ENCODE results near the gene DHX35.
A peak's percentile ranks its signal among the peaks of the same experiment; 100 is the strongest.
"Not testable (repeated sequence)": the region's sequence is repeated elsewhere in the genome, so short reads cannot be mapped to it uniquely, and the experiment has no call there.

Gene DHX35

GRCh38 chr20:38941726-38942389 lies 20.3 kb upstream of the DHX35 start:
- no peak for FAIRE-seq
- no peak for DNase-seq (ENCODE audit: low spot score)

DNA sequence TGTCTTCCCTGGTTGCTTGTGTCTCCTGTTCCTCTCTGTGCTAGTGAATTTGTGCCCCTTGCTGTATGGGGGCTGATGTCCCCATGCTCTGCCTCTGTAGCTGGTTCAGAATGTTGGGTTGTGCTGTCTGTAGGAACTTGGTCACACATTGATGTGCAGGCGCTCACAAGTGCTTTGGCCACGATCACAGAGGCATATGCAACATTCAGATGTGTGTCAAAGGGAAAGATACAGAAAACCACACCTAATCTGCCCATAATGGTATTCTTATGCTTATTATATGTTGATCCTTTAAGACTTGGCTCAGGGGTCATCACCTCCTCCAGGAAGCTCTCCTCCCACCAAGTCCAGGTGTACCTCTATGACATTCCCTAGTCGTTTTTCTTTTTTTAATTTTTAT lies 17.1 kb upstream of the DHX35 start:
- FAIRE-seq, result no peak

DNA sequence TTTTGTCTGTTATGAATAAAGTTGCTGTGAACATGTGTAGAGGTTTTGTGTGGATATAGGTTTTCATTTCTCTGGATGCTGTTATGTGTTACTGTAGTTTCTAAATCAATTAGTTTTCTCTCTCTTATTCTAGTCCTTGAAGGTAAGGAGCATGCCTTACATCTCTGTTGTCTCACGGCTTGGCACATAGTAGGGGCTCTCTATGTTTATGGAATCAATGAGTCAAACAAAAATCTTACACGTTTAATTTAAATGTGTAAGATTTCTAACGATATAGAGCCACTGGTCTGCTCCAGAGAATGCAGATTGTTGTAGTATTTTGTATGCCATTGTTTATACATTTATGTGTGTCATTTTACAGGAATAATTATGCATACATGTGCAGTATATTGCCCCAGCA lies 15.3 kb upstream of the DHX35 start:
- DNase-seq (ENCODE audit: low spot score), result no peak
- no peak for FAIRE-seq

More for the DNA sequence above, 17.1 kb upstream of the DHX35 start:
- DNase-seq (ENCODE audit: low spot score), result no peak

DNA sequence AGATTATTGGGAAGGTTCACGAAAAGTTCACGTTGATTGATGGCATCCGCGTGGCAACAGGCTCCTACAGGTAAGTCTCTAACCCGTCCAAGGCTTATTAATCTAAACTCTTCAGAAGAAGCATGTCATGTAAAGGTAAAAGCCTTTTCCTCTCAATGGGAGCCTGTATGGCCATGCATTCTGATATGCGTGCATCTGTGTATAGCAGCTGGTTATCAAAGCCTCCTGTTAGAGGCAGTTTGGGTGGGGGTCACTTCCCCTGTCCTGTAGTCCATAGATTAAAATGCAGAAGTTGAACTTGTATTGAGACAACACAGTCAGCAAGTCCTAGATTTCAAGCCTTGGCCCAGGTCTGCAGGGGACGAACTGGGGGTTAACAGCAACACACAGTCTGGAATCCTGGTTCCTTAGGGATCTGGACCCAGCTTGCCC lies 14.2 kb upstream of the DHX35 start:
- DNase-seq (ENCODE audit: low spot score) (no peak), FAIRE-seq (no peak)

GRCh38 chr20:38950254-38950653 lies 11.9 kb upstream of the DHX35 start:
- FAIRE-seq (no peak), DNase-seq (ENCODE audit: low spot score) (no peak)

- DNase-seq (ENCODE audit: low spot score), result no peak
- FAIRE-seq, result no peak
These were observed 10.5 kb upstream of the DHX35 start for GRCh38 chr20:38951611-38952010.

GRCh38 chr20:38952153-38952552 lies 10.0 kb upstream of the DHX35 start:
- no peak for DNase-seq (ENCODE audit: low spot score)

GRCh38 chr20:38953630-38954340 lies 8.4 kb upstream of the DHX35 start:
- FAIRE-seq, result no peak
- no peak for DNase-seq (ENCODE audit: low spot score)

More at GRCh38 chr20:38952153-38952552, 10.0 kb upstream of the DHX35 start:
- FAIRE-seq, result no peak

DNA sequence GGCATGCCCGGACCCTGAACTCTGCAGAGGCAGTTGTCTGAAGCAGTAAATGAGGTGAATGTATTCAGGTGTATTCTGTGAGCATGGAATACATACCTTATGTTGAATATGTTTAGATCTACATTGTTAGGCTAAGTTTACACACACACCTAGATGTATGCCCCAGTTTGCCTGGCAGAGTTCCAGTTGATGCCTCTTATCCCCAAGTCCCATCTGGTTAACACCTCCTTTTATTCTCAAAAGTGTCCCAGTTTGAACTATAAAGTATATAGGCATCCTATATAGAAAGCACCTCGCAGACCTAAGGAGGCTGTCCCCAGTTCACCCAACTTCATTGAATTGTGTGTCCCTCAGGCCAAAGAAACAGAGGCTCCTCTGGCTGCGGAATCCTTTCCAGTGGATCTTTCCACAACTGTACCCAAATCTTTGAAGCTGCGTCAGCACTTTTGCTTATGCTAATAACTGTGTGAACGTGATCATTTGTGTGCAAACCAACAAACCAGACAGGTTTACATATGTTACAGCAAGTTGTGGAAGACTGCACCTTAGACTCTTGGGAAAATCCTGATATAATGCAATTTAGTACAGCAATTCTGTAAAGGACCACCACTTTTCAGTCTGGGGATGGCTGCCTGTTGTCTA lies 4.8 kb upstream of the DHX35 start:
- FAIRE-seq (no peak), DNase-seq (ENCODE audit: low spot score) (no peak)

DNA sequence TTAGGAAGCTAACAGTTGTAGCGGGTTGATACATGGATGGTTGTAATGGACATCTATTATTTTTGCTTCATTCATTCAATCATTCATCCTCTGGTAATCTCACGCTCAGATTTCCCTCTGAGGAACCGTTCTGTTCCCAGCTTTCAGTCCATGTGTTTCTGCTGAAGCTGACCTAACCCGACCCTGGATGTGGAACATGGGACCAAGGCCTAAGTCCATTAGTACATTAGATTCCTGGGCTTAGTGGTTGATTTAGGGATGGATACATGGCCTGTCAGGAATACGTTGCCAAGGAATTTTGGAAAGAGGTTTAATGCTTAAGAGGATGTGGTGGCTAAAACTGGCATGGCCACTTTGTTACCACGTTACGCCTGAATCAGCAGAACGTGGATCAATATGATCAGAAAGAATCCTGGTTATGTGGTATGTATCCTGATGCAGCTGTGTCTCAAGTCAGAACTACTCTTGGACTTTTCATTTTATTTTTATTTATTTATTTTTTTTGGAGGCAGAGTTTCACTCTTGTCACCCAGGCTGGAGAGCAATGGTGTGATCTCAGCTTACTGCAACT lies 4.1 kb upstream of the DHX35 start:
- FAIRE-seq, result no peak
- DNase-seq (ENCODE audit: low spot score), result no peak

DNA sequence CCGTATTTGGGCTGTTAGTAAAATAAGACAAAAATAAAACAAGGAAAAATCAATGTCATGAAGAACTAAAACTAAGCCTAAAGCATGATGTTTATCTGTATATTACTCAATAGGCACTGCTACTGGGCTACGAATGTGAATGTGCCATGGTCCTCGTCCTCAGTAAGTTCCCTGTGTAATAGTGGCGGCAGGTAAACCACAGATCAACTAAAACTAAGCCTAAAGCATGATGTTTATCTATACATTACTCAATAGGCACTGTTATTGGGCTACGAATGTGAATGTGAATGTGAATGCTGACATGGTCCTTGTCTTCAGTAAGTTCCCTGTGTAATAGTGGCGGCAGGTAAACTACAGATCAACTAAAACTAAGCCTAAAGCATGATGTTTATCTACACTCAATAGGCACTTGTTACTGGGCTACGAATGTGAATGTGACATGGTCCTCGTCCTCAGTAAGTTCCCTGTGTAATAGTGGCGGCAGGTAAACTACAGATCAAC lies 1.9 kb upstream of the DHX35 start:
- FAIRE-seq; DNase-seq (ENCODE audit: low spot score): not testable (repeated sequence)

- FAIRE-seq (no peak), DNase-seq (ENCODE audit: low spot score) (peak; percentile 21)
These were observed 557 bp upstream of the DHX35 start for GRCh38 chr20:38961530-38962043.

GRCh38 chr20:38962928-38963401 lies 821 bp downstream of the DHX35 start:
- DNase-seq (ENCODE audit: low spot score), result no peak
- no peak for FAIRE-seq

GRCh38 chr20:38963745-38964144 lies 1.6 kb downstream of the DHX35 start:
- DNase-seq (ENCODE audit: low spot score) (no peak), FAIRE-seq (no peak)

DNA sequence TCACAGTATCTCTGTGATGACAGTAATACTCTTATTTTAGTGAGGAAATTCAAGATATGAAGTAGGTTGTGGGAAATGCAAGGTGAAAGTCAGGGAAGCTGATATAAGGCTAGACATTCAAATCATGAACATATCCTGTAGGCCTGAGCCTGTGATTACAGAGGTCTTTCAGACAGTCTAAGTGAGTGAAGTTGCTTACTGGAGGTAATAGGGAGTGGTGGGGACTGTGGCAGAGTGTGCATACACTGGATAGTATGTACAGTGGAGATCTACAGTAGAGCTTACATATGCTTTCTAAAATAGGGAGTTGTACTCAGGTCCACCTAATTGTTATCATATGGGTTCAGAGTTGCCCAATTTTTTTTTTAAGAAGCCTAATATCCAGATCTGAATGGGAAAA lies 3.1 kb downstream of the DHX35 start:
- no peak for DNase-seq (ENCODE audit: low spot score)
- FAIRE-seq, result no peak

DNA sequence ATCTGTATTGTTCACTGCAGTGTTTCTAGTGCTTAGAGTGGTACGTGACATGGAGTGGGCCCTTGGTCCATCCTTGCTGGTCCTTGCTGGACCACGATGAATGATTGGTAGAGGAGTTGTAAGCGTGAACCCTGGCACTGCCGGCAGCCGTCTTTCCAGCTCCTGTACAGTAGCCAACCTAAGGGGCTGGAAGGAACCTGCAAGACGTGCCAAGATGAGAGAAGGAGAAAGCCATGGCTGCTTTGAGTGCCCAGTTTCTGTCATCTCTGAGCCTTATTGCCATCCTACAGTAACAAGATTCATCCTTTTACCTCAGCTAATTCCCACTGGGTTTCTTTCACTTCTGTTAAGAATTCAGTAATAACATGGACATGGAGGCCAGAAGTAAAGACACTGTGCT lies 5.9 kb downstream of the DHX35 start:
- FAIRE-seq, result no peak
- no peak for DNase-seq (ENCODE audit: low spot score)

DNA sequence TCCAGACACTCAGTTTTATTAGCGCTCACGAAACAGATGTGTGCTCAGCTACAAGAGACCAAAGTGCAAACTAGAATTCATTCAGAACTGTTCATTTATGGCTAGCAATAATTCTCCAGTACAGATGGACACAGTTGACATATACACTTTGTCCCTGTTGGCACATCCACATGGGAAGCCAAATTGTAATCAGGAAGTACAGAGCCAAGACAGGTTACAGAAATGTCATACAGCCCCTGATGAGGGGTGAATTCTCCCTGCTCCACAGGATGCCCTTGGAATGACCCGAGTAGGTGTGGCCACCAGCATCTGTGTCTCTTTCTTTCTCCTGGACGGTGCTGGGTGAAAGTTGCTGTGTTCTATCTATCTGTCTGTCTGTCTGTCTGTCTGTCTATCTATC lies 7.6 kb downstream of the DHX35 start:
- FAIRE-seq (no peak), DNase-seq (ENCODE audit: low spot score) (no peak)

DNA sequence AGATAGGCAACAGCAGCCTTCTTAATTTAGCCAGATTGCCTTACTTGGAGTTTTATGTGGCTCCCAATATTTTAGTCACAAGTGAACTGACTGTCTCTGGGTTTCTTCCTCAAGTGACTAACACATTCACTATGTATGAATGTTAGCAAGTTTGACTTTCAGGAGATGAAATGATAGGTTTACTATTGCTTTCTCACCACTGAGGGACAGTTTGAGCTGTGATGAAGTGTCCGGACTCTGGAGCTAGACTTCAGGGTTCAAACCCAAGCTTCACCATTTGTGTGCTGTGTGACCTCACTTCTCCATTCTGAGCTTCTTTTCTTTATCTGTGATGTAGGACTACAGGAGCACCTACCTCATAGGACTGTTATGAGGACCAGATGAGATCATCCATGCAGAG lies 8.2 kb downstream of the DHX35 start:
- DNase-seq (ENCODE audit: low spot score) (no peak), FAIRE-seq (no peak)

GRCh38 chr20:38973107-38973506 lies 11.0 kb downstream of the DHX35 start:
- DNase-seq (ENCODE audit: low spot score) (no peak), FAIRE-seq (no peak)

DNA sequence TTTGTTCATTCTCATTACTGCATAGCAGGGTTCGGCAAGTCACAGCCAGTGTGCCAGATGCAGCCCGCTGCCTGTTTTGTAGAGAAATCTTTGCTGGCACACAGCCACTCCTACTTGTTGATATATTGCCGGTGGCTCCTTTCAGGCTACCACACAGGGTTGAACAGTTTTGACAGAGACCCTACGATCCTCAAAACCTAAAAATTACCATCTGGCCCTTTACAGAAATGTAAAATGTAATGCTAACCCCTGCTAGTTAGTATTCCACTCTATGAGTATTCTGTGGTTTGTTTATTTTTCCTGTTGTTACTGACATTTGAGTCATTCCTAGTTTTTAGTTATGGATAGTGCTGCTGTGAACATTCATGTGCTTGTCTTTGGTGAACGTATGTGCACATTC lies 11.5 kb downstream of the DHX35 start:
- no peak for FAIRE-seq
- no peak for DNase-seq (ENCODE audit: low spot score)

GRCh38 chr20:38975539-38976120 lies 13.5 kb downstream of the DHX35 start:
- FAIRE-seq, result no peak
- DNase-seq (ENCODE audit: low spot score), result no peak

Measured in urothelium cell line (cell line).